Loucy (cell line): Measurements from ENCODE around the gene RPS6KA2.

Experiments used
- EZH2phosphoT487 ChIP-seq: fragments of 200-600 bp; IDR thresholded peaks from 2 replicates; pipeline ENCODE4 v1.6.1; 2018; ENCODE audit warnings: antibody characterized with exemption, mild to moderate bottlenecking, moderate library complexity, borderline replicate concordance
- TF ChIP-seq, protein P1 (sequence below): fragments of 200-600 bp; sonication (generic); conservative IDR thresholded peaks from 2 replicates; pipeline ENCODE4 v1.5.1; 2014; ENCODE audit warnings: mild to moderate bottlenecking, antibody characterized with exemption, low read length

DNA sequence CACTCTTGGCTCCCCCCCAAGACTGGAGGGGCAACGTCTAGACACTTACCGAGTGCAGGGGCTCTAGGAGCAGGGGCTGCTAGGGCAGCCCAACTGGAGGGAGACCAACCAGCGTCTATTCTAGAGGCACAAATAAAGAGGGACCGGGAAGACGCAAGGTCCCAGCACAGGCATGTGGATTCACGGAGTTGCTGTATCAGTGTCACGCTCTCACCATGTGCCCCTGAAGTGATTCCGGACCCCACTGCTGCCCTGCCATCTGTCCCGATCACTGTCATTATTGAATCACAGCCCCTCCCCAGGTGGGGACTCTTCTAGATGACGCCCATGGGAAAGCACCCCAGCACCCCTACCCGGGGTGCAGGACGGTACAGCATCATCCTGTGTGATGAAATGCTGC, 94.7 kb downstream of the RPS6KA2 start:
- TF ChIP-seq, protein P1, sequence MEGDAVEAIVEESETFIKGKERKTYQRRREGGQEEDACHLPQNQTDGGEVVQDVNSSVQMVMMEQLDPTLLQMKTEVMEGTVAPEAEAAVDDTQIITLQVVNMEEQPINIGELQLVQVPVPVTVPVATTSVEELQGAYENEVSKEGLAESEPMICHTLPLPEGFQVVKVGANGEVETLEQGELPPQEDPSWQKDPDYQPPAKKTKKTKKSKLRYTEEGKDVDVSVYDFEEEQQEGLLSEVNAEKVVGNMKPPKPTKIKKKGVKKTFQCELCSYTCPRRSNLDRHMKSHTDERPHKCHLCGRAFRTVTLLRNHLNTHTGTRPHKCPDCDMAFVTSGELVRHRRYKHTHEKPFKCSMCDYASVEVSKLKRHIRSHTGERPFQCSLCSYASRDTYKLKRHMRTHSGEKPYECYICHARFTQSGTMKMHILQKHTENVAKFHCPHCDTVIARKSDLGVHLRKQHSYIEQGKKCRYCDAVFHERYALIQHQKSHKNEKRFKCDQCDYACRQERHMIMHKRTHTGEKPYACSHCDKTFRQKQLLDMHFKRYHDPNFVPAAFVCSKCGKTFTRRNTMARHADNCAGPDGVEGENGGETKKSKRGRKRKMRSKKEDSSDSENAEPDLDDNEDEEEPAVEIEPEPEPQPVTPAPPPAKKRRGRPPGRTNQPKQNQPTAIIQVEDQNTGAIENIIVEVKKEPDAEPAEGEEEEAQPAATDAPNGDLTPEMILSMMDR = no peak
- TF ChIP-seq EZH2phosphoT487 = no peak
